ENCODE results near the gene CHRNA4. TPM values are rescaled to one million over a fixed set of nuclear protein-coding genes. Genes with fewer than 3 reads are reported as not detected.

Gene CHRNA4
- polyA plus RNA-seq, 1 of the 3 experiments (the other 2 are of a cell fraction): not detected

- H3K9me3 ChIP-seq: no peaks in the 10 kb centered on the region
- H3K27me3 ChIP-seq (ENCODE audit: insufficient read depth): no peaks in the 10 kb centered on the region
- no peak overlapping the region for H3K4me2 ChIP-seq
- H2AFZ ChIP-seq (ENCODE audit: low read depth): no peak overlapping the region
- no peaks in the 10 kb centered on the region for H4K20me1 ChIP-seq (ENCODE audit: insufficient read depth)
- H3K4me3 ChIP-seq (ENCODE audit: low read depth in 2 of 2, low read length in 1 of 2): no peak overlapping the region
- POLR2A ChIA-PET: no interaction called here
- peaks cover 0 to 4% of the 10 kb centered on the region in 2 experiments; a peak in 1 of 4 replicates for H3K4me1 ChIP-seq (ENCODE audit: control insufficient read depth in 1 of 2, insufficient read depth in 2 of 2, low read depth in 1 of 2, low read length in 1 of 2)
- H3K36me3 ChIP-seq (replicated peaks in 1 of 2; ENCODE audit: control insufficient read depth in 1 of 2, insufficient read depth in 2 of 2, low read length in 1 of 2): no peaks in the 10 kb centered on the region
- no peak for DNase-seq
- TF ChIP-seq RXRA (IDR thresholded peaks at IDR 0.05; ENCODE audit: borderline replicate concordance, low read depth) (no peak), IRF3 (IDR thresholded peaks at IDR 0.05; ENCODE audit: low read depth, low read length) (no peak), MAX (IDR thresholded peaks at IDR 0.05; ENCODE audit: low read depth) (no peak), POLR2AphosphoS5 (IDR thresholded peaks at IDR 0.05; ENCODE audit: low read depth, low read length) (no peak), YY1 (IDR thresholded peaks at IDR 0.05; ENCODE audit: low read depth) (no peak), ZBTB33 (IDR thresholded peaks at IDR 0.05; ENCODE audit: borderline replicate concordance, low read depth) (no peak), USF1 (IDR thresholded peaks at IDR 0.05; ENCODE audit: borderline replicate concordance, low read depth) (no peak), RCOR1 (IDR thresholded peaks at IDR 0.05; ENCODE audit: low read length) (no peak), EZH2phosphoT487 (IDR thresholded peaks at IDR 0.05; ENCODE audit: borderline replicate concordance, low read depth) (no peak), TAF1 (IDR thresholded peaks at IDR 0.05; ENCODE audit: borderline replicate concordance, low read depth, low read length) (no peak), SIN3A (IDR thresholded peaks at IDR 0.05; ENCODE audit: borderline replicate concordance, low read depth, low read length) (no peak)
- H3F3A ChIP-seq (replicated peaks; ENCODE audit: insufficient read depth): no peaks in the 10 kb centered on the region
- 51% methylated on average over 17 of the region's 24 CpGs for WGBS (ENCODE audit: low lambda C conversion rate)
- CTCF ChIA-PET: interaction anchor here (1.1 to 3.0 kb wide), 5 partner anchors 10 to 188 kb away, joined by 3 to 19 read pairs (median 10); no protein-coding TSS in a partner anchor
- no peaks in the 10 kb centered on the region for H3K79me2 ChIP-seq (ENCODE audit: insufficient read depth)
- H3K27ac ChIP-seq (ENCODE audit: low read depth in 2 of 2, low read length in 1 of 2): no peak overlapping the region
- no peaks in the 10 kb centered on the region for H3K9me2 ChIP-seq
- no peak overlapping the region for H3K9ac ChIP-seq
Measured at GRCh38 chr20:63367446-63368055, 6.4 kb upstream of the CHRNA4 start.

Measured in SK-N-SH (cell line).